Right lobe of liver (tissue), 4 donors: ENCODE results near the gene MOV10.

Experiments
- CTCF ChIP-seq, 4 donors: fragments of 200-600 bp in 3 of 4; fragments of 450-650 bp in 1 of 4; IDR thresholded peaks; one replicate each; pipeline versions ENCODE4 v1.5.1 to v1.8.0; 2016 to 2022; ENCODE audit warnings: antibody characterized with exemption in 4 of 4, mild to moderate bottlenecking in 2 of 4
- POLR2A ChIP-seq: fragments of 450-650 bp; IDR thresholded peaks from one replicate; pipeline ENCODE4 v1.6.1; 2017; ENCODE audit warnings: antibody characterized with exemption, mild to moderate bottlenecking
- donor health status: DM: no; HTN: no; CAD: no.
- donor health status: DM: no; HTN: no; CAD: no.
- donor health status: DM: no; HTN: yes; CAD: no.

- TF ChIP-seq CTCF (IDR thresholded peaks at IDR 0.05) (no peak), POLR2A (no peak)
These were observed 25.1 kb downstream of the MOV10 start for GRCh38 chr1:112699425-112700144.
